Mucosa of gallbladder (tissue), 1 donor: Measurements from ENCODE around the gene REC8. TPM values are rescaled to one million over a fixed set of nuclear protein-coding genes. Genes with fewer than 3 reads are reported as not detected.
A peak's percentile ranks its signal among the peaks of the same experiment; 100 is the strongest.

Experiments
- DNase-seq: peaks from one replicate; pipeline ENCODE4 v3.0.0-alpha.2; 2020; ENCODE audit warnings: low spot score
- total RNA-seq: library from RNA; stranded (reverse); gene quantifications from one replicate; pipeline ENCODE4 v1.2.1, GENCODE V29; 2021
- donor health status: DM: no; HTN: no; CAD: no.

Gene REC8, protein sequence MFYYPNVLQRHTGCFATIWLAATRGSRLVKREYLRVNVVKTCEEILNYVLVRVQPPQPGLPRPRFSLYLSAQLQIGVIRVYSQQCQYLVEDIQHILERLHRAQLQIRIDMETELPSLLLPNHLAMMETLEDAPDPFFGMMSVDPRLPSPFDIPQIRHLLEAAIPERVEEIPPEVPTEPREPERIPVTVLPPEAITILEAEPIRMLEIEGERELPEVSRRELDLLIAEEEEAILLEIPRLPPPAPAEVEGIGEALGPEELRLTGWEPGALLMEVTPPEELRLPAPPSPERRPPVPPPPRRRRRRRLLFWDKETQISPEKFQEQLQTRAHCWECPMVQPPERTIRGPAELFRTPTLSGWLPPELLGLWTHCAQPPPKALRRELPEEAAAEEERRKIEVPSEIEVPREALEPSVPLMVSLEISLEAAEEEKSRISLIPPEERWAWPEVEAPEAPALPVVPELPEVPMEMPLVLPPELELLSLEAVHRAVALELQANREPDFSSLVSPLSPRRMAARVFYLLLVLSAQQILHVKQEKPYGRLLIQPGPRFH
- 208 TPM for total RNA-seq

GRCh38 chr14:24171422-24172260, at the start of gene REC8:
Gene REC8 (plus strand): TSS chr14:24172080. CDS start chr14:24172553, 473 bp downstream.
- peak; percentile 96 for DNase-seq

DNA sequence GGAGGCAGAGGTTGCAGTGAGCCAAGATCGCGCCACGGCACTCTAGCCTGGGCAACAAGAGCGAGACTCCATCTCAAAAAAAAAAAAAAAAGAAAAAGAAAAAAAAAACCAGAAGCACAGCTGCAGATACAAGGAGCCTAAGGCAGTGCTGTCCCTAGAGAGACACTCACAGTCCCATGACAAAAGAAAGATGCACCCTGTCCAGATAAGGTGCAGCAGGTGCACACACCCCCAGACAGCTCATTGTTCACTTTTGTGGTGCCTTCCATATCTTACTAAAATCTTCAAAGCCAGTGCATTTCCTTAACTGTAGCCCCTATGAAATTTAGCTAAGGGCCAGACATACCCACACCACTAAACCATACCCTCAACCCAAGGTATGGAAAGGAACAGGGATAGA, 49.5 kb upstream of the REC8 start:
- DNase-seq, result no peak

GRCh38 chr14:24122898-24123297, 49.0 kb upstream of the REC8 start:
- no peak for DNase-seq

- no peak for DNase-seq
Observed at GRCh38 chr14:24123424-24124417, 48.2 kb upstream of the REC8 start.

GRCh38 chr14:24126939-24127338, 44.9 kb upstream of the REC8 start:
- DNase-seq, result no peak

- no peak for DNase-seq
Observed at GRCh38 chr14:24127673-24128072, 44.2 kb upstream of the REC8 start.

GRCh38 chr14:24129410-24129998, 42.4 kb upstream of the REC8 start:
- DNase-seq, result no peak

GRCh38 chr14:24130380-24130716, 41.5 kb upstream of the REC8 start, which contains the start of gene FITM1:
Gene FITM1 (plus strand): TSS chr14:24130659. CDS start chr14:24131564, 905 bp downstream.
- no peak for DNase-seq

DNA sequence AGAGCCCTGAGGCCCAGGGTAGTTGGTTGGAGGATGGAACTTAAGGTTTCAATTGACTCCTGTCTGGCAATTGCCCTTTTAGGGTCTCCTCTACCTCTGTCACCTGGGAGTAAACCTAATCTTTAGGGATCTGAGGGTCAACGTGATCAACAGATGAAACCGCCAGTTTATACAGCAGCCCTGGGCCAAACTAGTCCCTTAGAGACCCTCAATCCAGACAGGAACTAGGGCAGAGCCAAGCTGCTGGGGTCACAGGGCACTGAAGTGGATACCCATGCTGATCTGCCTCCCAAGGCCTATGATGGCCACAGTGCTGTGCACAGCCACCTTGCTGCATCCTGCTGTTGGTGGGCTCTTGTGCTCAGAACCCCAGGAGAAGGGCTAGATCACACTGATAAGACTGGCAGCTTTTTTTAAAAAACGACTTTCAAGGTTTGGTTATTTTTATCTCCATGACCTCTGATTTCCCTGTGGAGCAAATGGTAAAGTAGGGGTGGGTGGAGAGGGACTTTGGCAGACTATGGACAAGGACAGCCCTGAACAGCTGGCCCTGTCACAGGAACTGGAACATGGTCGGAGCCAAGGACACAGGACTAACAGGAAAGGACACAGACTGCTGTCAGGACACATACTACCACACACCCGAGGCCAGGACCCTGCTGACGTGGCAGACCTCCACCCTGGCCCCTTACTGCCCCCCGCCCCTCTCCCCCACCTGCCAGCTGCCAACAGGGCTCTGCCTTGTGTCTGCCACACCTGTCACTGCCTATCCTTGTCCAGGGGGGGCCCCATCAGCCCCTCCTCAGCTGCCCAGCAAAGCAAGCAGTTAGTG, 40.9 kb upstream of the REC8 start:
- DNase-seq, result no peak

DNA sequence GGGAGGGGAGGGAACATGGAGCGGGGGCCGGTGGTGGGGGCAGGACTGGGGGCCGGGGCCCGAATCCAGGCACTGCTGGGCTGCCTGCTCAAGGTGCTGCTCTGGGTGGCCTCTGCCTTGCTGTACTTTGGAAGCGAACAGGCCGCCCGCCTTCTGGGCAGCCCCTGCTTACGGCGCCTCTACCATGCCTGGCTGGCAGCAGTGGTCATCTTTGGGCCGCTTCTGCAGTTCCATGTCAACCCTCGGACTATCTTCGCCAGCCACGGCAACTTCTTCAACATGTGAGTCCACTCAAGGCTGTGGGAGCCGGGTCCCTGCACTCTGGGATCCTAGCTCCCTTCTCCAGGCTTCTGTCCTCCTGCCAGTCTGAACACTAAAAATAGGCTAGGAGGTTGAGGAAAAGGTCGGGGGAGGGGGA, 40.3 kb upstream of the REC8 start:
- no peak for DNase-seq

GRCh38 chr14:24132061-24132685, 39.7 kb upstream of the REC8 start:
- DNase-seq, result no peak

GRCh38 chr14:24132976-24133375, 38.9 kb upstream of the REC8 start:
- no peak for DNase-seq

DNA sequence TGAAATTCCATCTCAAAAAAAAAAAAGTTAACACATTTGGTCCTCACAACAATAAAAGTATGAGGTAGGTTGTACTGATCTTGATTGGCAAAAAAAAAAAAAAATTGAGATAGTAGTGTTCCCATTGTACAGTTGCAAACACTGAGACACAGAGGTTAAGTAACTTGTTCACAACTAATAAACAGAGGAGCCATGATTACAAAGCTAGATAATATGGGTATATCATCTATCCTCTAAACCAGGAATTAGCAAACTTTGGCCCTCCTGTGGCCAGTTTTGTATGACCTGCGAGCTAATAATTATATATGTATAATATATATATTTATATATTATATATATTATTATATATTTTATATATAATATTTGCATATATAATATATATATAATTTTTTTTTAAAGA, 38.1 kb upstream of the REC8 start:
- no peak for DNase-seq

- DNase-seq, result no peak
Observed at GRCh38 chr14:24135584-24135833, 36.4 kb upstream of the REC8 start.

DNA sequence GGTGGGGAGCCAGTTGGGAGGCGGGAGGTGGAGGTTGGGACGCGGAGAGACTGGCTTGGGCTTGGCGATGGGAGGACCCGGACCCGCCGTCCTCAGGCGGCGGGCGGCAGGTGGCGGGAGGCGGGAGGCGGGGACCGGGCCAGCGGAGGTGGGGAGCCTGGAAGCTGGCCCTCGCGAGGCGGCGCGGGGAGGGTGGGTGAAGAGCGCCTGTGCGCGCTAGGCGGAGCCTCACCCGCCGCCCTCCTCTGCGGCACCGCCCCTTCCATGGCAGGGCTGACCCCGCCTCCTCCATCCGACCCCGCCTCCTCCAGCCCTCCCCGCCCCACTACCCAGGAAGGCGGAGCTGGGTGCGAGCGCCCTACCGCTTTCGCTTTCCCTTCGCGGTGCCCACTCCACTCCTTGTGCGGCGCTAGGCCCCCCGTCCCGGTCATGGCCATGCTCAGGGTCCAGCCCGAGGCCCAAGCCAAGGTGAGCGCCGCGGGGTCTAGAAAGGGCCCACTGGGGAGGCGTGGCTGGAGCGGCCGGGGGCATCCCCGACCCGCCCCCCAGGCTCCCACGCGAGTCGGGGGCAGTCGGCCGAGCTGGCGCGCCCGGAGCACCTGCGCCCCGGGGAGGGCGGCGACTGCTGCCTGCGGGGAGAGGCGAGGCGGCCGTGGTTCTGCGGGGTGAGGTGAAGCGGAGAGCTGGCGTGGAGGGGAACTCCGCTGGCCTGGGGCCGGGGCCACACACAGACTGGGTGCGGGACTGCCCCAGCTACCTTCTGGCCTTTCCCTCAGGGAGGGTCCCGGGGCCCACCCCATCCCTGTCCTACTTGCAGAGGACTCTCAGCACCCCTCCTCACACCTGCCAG, 35.8 kb upstream of the REC8 start, which contains the start of gene PSME1:
TSS of gene PSME1 (plus strand) at position 361 of the 850 bp plus-strand sequence. CDS start at position 430, 69 bp downstream.
- DNase-seq, result peak; percentile 94

- DNase-seq, result no peak
Observed at GRCh38 chr14:24136684-24137528, 35.0 kb upstream of the REC8 start.

- no peak for DNase-seq
Observed at GRCh38 chr14:24137529-24138395, 34.1 kb upstream of the REC8 start.
